NCI-H1417 treated with DMSO at 0.1 percent for 48 hours (cell line): ENCODE results near the gene RNF31.

Source experiments
- DNase-seq: peaks from one replicate; lab custom pipeline; 2025; lab: John Stamatoyannopoulos, UW

Gene RNF31

DNA sequence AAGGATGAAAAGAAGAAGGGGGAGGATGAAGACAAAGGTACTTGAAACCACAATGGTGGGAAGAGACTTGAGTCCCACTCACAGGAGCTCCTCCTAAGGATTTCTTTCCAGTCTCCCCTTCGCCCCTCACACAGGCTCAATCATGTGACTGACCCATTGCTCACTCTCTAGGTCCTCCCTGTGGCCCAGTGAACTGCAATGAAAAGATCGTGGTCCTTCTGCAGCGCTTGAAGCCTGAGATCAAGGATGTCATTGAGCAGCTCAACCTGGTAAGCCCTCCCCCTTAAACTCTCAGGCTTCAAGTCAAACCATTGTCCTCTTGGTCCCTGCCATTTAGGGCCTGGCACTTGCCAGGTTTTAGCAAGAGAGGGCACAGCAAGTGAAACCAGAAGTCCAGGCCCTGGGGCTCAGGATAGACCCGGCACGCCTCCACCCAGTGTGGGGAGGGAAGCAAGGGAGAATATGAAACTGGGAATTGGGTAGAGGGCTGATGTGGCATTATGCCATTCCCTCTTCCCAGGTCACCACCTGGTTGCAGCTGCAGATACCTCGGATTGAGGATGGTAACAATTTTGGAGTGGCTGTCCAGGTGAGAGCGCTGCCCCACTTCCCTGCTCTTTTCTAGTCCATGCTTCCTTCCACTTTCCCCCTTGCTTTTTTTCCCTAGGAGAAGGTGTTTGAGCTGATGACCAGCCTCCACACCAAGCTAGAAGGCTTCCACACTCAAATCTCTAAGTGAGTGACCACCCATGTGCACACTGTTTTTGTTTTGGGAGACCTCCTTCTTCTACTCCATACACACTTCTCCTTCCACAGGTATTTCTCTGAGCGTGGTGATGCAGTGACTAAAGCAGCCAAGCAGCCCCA, 9.5 kb upstream of the RNF31 start:
- DNase-seq, result no peak

DNA sequence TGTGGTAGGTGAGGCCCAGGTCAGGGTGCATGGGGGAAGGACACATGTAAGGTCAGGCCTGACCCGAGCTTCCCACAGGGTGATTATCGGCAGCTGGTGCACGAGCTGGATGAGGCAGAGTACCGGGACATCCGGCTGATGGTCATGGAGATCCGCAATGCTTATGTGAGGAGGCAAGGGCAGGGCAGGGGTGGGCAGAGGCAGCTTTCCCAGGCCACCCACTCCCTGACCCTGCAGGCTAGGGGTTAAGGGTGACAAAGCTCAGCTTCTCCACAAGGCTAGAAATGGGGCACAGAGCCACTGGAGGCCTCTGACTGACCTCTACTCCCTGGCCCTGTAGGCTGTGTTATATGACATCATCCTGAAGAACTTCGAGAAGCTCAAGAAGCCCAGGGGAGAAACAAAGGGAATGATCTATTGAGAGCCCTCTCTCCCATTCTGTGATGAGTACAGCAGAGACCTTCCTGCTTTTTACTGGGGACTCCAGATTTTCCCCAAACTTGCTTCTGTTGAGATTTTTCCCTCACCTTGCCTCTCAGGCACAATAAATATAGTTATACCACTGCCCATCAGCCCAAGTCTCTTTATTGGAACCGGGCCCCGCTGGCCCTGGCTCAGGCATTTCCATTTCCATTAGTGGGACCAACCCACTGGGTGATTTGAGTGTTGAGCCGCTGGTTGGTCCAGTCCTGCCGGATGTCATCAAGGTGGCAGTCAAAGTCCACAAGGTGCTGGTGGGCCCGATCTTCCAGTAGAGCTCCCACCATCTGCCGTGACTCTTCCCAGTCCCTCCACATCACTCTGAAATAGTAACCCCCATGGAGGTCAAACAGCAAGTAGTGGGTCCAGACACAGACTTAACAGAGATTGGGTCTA, 8.7 kb upstream of the RNF31 start:
- DNase-seq, result no peak

DNA sequence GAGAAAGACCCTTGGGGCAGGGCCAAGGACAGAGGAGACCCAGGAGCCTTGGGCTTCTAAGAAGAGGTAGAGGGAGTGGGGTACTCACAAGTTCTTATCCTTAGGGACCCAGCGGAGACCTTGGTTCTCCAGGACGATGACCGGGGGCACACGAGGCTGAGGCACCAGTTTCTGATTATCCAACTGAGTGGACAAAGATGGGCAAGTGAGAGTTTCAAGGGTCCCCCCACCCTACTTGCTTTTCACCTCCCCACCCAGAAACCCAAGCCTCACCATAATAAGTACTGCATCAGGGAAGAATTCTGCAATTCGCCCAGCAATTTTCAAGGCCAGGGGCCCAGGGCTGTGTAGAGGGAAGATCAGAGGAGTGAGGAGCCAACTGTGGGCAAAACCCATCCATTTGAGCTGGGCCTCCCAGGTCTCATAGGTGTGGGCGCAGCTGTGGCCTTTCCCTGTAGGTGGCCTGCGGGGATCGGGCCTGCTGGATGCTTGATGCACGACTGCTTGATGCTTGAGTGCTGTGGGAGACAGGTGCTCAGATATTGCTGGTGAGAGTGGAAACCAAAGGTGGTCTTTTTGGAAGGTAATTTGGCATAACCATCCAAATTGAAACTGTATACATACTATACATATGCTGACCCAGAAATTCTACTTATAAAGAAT, 7.9 kb upstream of the RNF31 start:
- DNase-seq, result no peak

DNA sequence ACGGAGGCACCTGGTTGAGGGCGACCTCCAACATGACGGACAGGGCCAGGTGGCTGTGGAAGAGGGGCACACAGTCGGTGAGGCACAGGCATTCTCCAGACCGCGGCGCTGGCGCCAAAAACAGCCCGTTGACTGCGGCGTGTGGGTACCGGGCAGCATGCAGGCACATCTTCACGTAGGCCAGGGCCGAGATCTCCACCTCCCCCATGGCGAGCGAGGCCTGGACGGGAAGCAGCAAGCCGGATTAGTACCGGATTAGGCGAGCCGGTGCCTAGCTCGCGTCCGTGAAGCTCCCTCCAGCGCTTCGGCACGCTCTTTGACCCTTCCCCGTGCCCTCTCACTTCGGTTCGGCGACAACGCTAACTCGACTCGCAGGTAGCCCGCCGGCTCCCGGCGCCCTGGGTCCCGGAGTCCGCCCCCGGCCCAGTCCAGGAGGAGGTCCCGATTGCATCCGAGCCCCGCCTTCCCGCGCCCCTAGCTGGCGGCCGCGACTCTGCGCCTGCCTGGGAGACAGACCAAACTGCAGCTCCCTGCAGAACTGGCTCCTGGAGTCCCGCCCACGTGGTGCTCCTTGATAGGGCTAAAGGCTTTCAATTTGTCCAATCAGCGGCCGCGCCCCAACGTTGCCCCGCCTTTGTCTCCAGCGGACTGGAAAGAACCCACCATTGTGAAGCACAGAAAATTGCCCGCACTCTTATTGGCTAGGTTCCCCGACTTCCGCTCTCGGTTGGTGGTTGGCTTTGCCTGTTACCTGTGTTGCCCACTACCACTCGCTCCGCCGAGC, 6.0 kb upstream of the RNF31 start, which contains the start of gene EMC9:
Gene EMC9 (minus strand): TSS at position 495 of the 784 bp plus-strand sequence. CDS start 287 bp downstream, at position 208.
- DNase-seq, result peak; percentile 98

DNA sequence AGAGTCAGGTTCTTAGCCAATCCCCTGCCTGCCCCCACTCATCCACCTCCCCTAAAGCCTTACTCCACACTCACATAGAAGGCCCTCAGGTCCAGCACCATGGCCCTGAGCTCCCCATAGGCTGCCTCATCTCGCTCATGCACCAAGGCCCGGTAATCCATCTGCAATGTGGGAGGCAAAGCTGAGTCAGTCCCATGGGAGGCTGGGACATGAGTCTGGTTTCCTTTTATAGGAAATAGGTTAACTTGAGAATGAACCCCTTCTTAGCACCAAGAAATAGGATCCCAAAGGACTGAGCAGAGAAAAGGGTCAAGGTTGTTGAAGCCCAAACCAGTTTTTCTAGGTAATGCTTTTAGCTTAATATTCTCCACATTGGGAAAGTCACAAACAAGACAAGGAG, 3.8 kb upstream of the RNF31 start:
- no peak for DNase-seq

DNA sequence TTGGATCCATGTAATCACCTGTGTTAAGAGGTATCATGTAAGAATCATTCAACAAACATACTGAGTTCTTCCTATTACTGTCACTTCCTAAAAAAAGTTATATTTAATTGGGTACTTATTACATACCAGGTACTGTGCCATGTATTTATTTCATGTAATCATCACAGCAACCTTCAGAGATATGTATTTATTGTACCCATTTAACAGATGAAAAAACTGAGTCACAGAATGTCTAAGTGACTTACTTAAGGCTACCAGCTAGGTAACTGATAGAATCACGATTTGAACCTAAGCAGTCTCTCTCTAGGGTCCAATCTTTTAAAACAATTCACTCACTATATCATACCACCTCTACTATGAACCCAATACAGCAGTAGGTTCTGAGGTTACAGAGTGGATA, 2.8 kb upstream of the RNF31 start:
- no peak for DNase-seq

DNA sequence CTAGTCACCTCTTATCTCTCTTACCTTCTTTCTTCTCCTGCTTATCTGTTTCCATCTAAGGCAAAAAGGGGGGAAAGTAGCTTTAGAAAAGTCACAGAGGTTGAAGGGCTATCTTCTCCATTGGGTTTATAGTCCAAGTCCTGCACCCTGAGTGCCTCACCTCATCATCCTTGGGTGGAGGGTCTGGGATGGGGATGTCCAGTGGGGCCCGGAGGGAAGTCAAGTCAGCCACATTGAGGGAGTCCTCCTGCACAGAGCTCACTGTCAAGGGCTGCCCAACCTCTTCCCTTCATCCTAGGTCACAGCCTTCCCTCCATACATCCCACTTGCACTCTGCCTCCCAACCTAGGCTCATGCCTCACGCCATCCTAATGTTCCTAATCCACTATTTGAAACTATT, 2.1 kb upstream of the RNF31 start:
- DNase-seq, result no peak

DNA sequence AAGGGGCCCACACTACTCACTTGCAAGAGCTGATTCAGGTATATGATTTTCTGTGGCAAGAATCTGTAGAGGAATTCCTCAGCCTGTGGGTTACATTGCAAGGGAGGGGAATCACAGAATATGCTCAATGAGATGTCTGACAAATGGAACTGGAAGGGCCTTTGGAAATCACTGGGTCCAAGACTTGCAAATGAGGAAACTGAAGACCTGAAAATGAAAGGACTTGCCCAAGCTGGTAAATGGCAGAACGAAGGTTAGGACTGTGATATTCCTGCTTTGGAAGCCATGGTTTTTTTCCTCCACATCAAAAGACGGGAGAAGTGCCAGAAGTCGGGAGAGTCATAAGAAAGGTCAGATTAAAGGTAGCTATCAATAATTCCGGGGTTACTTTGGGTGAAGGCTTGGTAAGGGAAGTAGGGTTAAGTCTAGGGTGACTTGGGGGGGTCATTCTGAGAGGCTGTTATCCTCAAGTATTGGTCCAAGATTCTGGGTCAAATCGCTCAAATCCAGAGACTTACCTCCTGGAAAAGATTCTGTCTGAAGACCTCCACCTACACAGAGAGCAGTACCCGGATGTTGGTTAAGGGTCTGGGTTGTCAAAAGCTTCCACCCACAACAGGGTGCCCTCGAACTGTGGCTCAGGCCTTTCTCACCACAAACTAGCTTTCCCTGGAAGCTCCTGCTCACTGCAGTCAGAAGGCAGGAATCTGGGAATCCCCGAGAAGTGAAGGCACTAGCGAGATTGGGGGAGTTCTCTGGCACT, 1.4 kb upstream of the RNF31 start:
- DNase-seq, result no peak

DNA sequence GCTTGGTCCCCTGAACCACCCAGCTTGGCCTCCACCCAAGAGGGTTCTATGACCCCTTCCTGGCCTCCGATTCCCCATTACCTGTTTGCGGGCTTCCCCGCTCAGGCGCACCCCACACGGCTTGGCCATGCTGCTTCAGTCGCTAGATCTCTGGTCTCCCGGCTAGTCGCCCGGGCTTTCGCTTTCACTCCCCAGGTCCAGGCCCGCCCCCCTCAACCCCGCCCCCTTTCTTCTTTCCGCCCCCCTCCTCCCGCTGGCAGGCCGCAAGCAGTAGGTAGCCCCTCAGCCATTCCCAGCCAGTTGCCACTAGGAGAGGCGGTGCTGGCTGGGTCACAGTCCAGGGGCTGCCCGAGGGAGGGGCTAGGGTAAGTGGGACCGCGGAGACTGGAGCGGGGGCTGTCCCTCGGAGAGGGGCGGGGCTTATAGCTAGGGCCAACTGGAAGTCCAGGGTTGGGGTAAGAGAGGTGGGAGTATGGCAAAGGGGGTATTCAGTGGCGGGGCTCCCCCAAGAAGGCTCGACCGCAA, 783 bp upstream of the RNF31 start, which contains the start of gene PSME2:
Gene PSME2 (minus strand): TSS at position 158 of the 525 bp plus-strand sequence. CDS start 29 bp downstream, at position 129.
- peak; percentile 89 for DNase-seq

DNA sequence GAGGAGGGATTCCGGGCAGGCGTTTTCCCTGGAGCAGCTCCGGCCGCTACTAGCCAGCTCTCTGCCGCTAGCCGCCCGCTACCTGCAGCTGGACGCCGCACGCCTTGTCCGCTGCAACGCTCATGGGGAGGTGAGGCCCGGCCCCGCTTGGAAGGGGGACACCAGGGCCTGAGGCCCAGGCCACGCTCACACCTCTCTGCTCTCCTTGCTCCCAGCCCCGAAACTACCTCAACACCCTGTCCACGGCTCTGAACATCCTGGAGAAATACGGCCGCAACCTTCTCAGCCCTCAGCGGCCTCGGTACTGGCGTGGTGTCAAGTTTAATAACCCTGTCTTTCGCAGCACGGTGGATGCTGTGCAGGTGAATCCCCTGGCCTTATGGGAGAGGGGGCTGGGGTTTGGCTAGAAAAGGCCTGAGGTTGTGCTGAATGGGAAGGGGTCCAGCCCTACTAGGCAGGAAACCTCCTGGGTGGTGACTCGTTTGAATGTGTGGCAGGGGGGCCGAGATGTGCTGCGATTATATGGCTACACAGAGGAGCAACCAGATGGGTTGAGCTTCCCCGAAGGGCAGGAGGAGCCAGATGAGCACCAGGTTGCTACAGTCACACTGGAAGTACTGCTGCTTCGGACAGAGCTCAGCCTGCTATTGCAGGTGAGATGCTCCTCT, 597 bp downstream of the RNF31 start:
- DNase-seq, result no peak

DNA sequence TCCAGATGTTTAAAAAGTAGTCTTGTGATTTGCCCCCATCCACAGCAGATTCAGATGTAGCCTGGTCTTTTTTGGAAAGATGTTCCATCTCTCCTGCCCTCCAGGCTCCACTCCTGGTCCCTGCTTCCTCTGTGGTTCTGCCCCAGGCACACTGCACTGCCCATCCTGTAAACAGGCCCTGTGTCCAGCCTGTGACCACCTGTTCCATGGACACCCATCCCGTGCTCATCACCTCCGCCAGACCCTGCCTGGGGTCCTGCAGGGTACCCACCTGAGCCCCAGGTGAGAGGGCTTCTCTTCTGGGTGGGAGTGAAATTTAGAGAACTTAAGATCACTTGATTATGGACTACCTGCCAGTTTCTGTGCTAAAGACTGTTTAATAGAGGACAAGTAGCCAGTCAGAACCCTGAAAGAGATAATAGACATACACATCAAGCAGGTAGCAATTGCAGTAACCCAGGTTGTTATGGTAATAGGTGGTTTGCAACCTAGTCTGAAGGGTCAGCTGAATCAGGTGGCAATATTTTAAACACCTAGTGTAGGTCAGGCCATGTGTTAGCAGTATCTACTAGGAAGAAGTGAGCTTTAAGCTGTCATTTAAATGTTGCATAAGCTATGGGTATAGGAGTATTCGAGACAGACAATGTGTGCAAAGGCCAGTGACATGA, 2.1 kb downstream of the RNF31 start:
- no peak for DNase-seq

DNA sequence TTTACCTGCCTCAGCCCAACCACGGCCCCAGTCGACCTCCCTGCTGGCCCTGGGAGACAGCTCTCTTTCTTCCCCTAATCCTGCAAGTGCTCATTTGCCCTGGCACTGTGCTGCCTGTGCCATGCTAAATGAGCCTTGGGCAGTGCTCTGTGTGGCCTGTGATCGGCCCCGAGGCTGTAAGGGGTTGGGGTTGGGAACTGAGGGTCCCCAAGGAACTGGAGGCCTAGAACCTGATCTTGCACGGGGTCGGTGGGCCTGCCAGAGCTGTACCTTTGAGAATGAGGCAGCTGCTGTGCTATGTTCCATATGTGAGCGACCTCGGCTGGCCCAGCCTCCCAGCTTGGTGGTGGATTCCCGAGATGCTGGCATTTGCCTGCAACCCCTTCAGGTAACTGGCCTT, 2.8 kb downstream of the RNF31 start:
- DNase-seq, result no peak

DNA sequence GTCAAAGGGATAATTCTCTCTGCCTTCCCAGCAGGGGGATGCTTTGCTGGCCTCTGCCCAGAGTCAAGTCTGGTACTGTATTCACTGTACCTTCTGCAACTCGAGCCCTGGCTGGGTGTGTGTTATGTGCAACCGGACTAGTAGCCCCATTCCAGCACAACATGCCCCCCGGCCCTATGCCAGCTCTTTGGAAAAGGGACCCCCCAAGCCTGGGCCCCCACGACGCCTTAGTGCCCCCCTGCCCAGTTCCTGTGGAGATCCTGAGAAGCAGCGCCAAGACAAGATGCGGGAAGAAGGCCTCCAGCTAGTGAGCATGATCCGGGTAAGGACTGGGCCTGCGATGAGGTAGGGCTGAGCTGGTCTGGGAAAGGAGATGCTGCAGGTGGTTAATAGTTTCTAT, 3.3 kb downstream of the RNF31 start:
- DNase-seq, result no peak

DNA sequence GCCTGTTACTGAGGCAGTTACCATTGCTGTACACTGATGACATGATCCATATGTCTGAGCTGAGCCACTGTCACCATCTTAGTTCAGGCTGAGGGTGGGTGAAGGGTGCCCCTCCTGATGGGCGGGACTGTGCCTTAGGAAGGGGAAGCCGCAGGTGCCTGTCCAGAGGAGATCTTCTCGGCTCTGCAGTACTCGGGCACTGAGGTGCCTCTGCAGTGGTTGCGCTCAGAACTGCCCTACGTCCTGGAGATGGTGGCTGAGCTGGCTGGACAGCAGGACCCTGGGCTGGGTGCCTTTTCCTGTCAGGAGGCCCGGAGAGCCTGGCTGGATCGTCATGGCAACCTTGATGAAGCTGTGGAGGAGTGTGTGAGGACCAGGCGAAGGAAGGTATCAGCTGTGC, 3.7 kb downstream of the RNF31 start:
- no peak for DNase-seq

DNA sequence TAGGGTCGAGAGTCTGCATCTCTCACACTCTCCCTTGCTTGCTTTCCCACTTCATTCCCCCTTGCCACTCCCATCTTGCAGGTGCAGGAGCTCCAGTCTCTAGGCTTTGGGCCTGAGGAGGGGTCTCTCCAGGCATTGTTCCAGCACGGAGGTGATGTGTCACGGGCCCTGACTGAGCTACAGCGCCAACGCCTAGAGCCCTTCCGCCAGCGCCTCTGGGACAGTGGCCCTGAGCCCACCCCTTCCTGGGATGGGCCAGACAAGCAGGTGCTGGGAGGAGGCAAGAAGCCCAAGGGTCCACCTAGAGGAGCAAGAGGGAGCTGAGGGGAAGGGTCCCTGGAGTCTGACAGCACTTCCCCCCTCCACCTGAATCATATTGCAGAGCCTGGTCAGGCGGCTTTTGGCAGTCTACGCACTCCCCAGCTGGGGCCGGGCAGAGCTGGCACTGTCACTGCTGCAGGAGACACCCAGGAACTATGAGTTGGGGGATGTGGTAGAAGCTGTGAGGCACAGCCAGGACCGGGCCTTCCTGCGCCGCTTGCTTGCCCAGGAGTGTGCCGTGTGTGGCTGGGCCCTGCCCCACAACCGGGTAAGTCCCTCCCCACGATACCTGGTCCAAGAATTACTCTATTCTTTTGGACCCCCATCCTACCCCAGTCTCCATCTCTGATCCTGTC, 4.2 kb downstream of the RNF31 start:
- no peak for DNase-seq

DNA sequence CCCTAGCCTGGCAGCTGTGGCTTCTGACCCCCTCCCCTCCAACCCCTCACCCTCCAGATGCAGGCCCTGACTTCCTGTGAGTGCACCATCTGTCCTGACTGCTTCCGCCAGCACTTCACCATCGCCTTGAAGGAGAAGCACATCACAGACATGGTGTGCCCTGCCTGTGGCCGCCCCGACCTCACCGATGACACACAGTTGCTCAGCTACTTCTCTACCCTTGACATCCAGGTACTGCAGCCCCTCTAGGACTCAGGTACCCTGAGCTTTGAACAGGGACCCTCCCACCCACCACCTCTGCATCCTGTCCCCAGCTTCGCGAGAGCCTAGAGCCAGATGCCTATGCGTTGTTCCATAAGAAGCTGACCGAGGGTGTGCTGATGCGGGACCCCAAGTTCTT, 7.8 kb downstream of the RNF31 start:
- DNase-seq, result no peak

DNA sequence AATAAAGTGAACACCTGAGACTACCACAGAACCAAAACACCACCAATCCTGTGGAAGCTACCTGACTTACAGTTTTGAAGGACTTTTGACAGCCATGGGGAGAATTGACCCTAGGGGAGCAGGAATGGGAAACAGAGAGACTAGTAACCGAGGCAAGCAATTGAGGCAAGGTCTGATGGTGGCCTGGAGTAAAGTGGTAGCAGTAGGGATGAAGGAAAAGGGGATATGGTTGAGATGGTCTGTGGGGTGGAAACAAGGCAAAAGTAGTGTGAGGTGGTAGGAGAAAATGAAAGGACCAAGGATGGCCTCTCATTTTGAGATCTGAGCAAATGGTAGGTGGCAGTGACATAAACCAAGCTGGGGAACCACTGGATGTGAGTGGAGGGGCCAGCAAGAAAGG, 9.5 kb downstream of the RNF31 start:
- no peak for DNase-seq

DNA sequence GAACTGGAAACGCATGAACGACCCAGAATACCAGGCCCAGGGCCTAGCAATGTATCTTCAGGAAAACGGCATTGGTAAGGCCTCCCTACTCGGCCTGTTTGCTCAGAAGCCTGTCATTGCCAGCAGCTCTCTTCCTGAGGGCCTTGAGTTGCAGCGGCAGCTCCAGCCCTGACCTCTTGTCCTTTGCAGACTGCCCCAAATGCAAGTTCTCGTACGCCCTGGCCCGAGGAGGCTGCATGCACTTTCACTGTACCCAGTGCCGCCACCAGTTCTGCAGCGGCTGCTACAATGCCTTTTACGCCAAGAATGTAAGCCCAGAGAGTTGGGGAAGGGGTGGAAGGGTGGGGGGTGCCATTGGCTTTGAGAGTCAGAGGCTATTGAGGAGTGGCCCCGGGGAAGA, 10.0 kb downstream of the RNF31 start:
- no peak for DNase-seq
